A549 (cell line): ENCODE measurements around the gene PRPS1. TPM values are rescaled to one million over a fixed set of nuclear protein-coding genes. Genes with fewer than 3 reads are reported as not detected.

Experiments used
- ATAC-seq, 2 experiments: fragments of 200-7000 bp in 1 of 2; fragments of >200 bp in 1 of 2; cut with Nextera tagmentation in 1 of 2; cut with Tn5 transposase in 1 of 2; 3 replicates each; pipeline versions ENCODE4 v1.8.0 to v1.9.1; 2018 to 2020; ENCODE audit warnings: mild to moderate bottlenecking in 1 of 2, moderate library complexity in 1 of 2
- CTCF ChIA-PET: fragments of 300-600 bp; sonication (Branson Sonifier 250); formaldehyde crosslinking; extraction: SDS; loops from one replicate; lab custom pipeline; 2021; ENCODE audit warnings: antibody characterized with exemption, inconsistent platforms; lab: Yijun Ruan, JAX
- POLR2A ChIA-PET: fragments of 350-600 bp; formaldehyde crosslinking; extraction: SDS; loops from one replicate; lab custom pipeline; 2021; ENCODE audit warnings: antibody characterized with exemption, inconsistent platforms; lab: Yijun Ruan, JAX
- DNase-seq, 2 experiments: peaks; one replicate each; pipeline versions ENCODE4 v3.0.0 to v3.0.0-alpha.2; 2011 to 2016; ENCODE audit warnings: low read depth in 1 of 2, low spot score in 1 of 2
- FAIRE-seq: peaks from 2 replicates; lab custom pipeline; 2011; peaks lifted over from hg19 to GRCh38; lab: Jason Lieb, UNC
- H3K27ac ChIP-seq, 2 experiments: fragments of >200 bp; sonication (Bioruptor Twin); formaldehyde crosslinking; 3 replicates each; pipeline ENCODE4 v1.5.1; 2016 to 2017
- H3K4me1 ChIP-seq: fragments of >200 bp; sonication (Bioruptor Twin); formaldehyde crosslinking; 3 replicates; pipeline ENCODE4 v1.6.1; 2016
- H3K4me2 ChIP-seq: fragments of >200 bp; sonication (Bioruptor Twin); formaldehyde crosslinking; 3 replicates; pipeline ENCODE4 v1.6.1; 2016
- H3K4me3 ChIP-seq: fragments of >200 bp; sonication (Bioruptor Twin); formaldehyde crosslinking; 3 replicates; pipeline ENCODE4 v1.5.1; 2016
- H3K9me3 ChIP-seq: fragments of >200 bp; sonication (Bioruptor Twin); formaldehyde crosslinking; 3 replicates; pipeline ENCODE4 v1.6.1; 2016
- BHLHE40 ChIP-seq: IDR thresholded peaks from 2 replicates; pipeline ENCODE4 v1.6.1; 2012; ENCODE audit warnings: low read depth, low read length, inconsistent platforms
- CBX2 ChIP-seq: fragments of 200-600 bp; sonication (generic); IDR thresholded peaks from 2 replicates; pipeline ENCODE4 v1.6.1; 2016; ENCODE audit warnings: low read depth, mild to moderate bottlenecking, borderline replicate concordance
- CBX8 ChIP-seq: fragments of 200-600 bp; sonication (generic); IDR thresholded peaks from 2 replicates; pipeline ENCODE4 v1.6.1; 2016
- CEBPB ChIP-seq, 2 experiments: fragments of >200 bp in 1 of 2; sonication (Bioruptor Twin) in 1 of 2; formaldehyde crosslinking in 1 of 2; IDR thresholded peaks; 2 replicates each; pipeline ENCODE4 v1.6.1; 2012 to 2016
- CHD2 ChIP-seq: fragments of 150-350 bp; IDR thresholded peaks from 2 replicates; pipeline ENCODE4 v1.6.1; 2014; ENCODE audit warnings: low read length; ENCODE audit not compliant: partially characterized antibody
- FOSB ChIP-seq: fragments of 250-450 bp; sonication (Bioruptor Pico); IDR thresholded peaks from 2 replicates; pipeline ENCODE4 v1.5.0; 2020; ENCODE audit warnings: mild to moderate bottlenecking, moderate library complexity
- FOSL2 ChIP-seq, 2 experiments: fragments of 450-650 bp in 1 of 2; fragments of >200 bp in 1 of 2; sonication (Bioruptor Twin) in 1 of 2; formaldehyde crosslinking; IDR thresholded peaks; 2 replicates each; pipeline versions ENCODE4 v1.5.0 to v1.6.1; 2016 to 2020; ENCODE audit warnings: mild to moderate bottlenecking in 1 of 2, moderate library complexity in 1 of 2
- HOXA7 ChIP-seq: fragments of 250-450 bp; sonication (Bioruptor Pico); IDR thresholded peaks from 2 replicates; pipeline ENCODE4 v1.5.0; 2020; ENCODE audit warnings: mild to moderate bottlenecking, moderate library complexity
- HOXB13 ChIP-seq: fragments of 250-450 bp; sonication (Bioruptor Pico); IDR thresholded peaks from 2 replicates; pipeline ENCODE4 v1.5.0; 2020; ENCODE audit warnings: low read depth, mild to moderate bottlenecking, moderate library complexity
- HOXB5 ChIP-seq: fragments of 250-450 bp; sonication (Bioruptor Pico); IDR thresholded peaks from 2 replicates; pipeline ENCODE4 v1.5.0; 2020; ENCODE audit warnings: mild to moderate bottlenecking, moderate library complexity
- KDM1A ChIP-seq: fragments of 200-600 bp; sonication (generic); IDR thresholded peaks from 2 replicates; pipeline ENCODE4 v1.6.1; 2016; ENCODE audit warnings: low read depth, mild to moderate bottlenecking
- KDM5A ChIP-seq: fragments of 200-600 bp; sonication (generic); IDR thresholded peaks from 2 replicates; pipeline ENCODE4 v1.6.1; 2016; ENCODE audit warnings: antibody characterized with exemption, mild to moderate bottlenecking
- MAZ ChIP-seq: fragments of 150-350 bp; IDR thresholded peaks from 2 replicates; pipeline ENCODE4 v1.6.1; 2014; ENCODE audit warnings: antibody characterized with exemption, low read depth, low read length, borderline replicate concordance
- NPAS2 ChIP-seq: fragments of 250-450 bp; sonication (Bioruptor Pico); IDR thresholded peaks from 2 replicates; pipeline ENCODE4 v1.8.0; 2022; ENCODE audit warnings: mild to moderate bottlenecking, moderate library complexity, borderline replicate concordance
- NR3C1 ChIP-seq: fragments of >200 bp; sonication (Bioruptor Twin); formaldehyde crosslinking; IDR thresholded peaks from 3 replicates; pipeline ENCODE4 v1.6.1; 2017
- POLR2A ChIP-seq: IDR thresholded peaks from 2 replicates; pipeline ENCODE4 v1.6.1; 2012; ENCODE audit warnings: mild to moderate bottlenecking, low read length
- RARB ChIP-seq: fragments of 250-450 bp; sonication (Bioruptor Pico); IDR thresholded peaks from 2 replicates; pipeline ENCODE4 v1.8.0; 2021; ENCODE audit warnings: mild to moderate bottlenecking, moderate library complexity
- RCOR1 ChIP-seq: fragments of 150-350 bp; IDR thresholded peaks from 2 replicates; pipeline ENCODE4 v1.6.1; 2014; ENCODE audit warnings: antibody characterized with exemption, low read length, low read depth
- RFX5 ChIP-seq: fragments of 450-650 bp; IDR thresholded peaks from 2 replicates; pipeline ENCODE4 v1.7.1; 2014; ENCODE audit warnings: antibody characterized with exemption, mild to moderate bottlenecking, moderate library complexity
- SMC3 ChIP-seq: fragments of >200 bp; sonication (Bioruptor Twin); formaldehyde crosslinking; IDR thresholded peaks from 3 replicates; pipeline ENCODE4 v1.6.1; 2018; ENCODE audit warnings: inconsistent platforms
- SREBF2 ChIP-seq: fragments of 450-650 bp; IDR thresholded peaks from 2 replicates; pipeline ENCODE4 v1.6.1; 2014; ENCODE audit warnings: mild to moderate bottlenecking, moderate library complexity
- TFCP2L1 ChIP-seq: fragments of 250-450 bp; sonication (Bioruptor Pico); IDR thresholded peaks from 2 replicates; pipeline ENCODE4 v1.5.0; 2021; ENCODE audit warnings: mild to moderate bottlenecking
- ZC3H11A ChIP-seq: fragments of 450-650 bp; IDR thresholded peaks from 2 replicates; pipeline ENCODE4 v1.6.1; 2014; ENCODE audit warnings: antibody characterized with exemption, mild to moderate bottlenecking
- WGBS: methylation state at CpG from one replicate; pipeline ENCODE4 v1.1.6; 2017; ENCODE audit errors: missing lambda C conversion rate; 5-methylcytosine and 5-hydroxymethylcytosine counted together
- polyA plus RNA-seq, 4 experiments: library from polyadenylated mRNA; depleted of rRNA in 3 of 4; stranded (reverse); fragments of >200 nt; fragmentation: RNase III in 1 of 4; extraction: RNeasy Plus Mini Kit Qiagen cat#74134 plus additional on column Dnase treatment in 1 of 4; gene quantifications; 2 replicates in 3 of 4; 3 replicates in 1 of 4; pipeline ENCODE4 v1.2.3, GENCODE V29; 2011 to 2017
- TF ChIP-seq, protein P1 (sequence below): IDR thresholded peaks from 2 replicates; pipeline ENCODE4 v1.6.1; 2012; ENCODE audit warnings: low read depth, borderline replicate concordance
- TF ChIP-seq, protein P2 (sequence below): fragments of 250-450 bp; sonication (Bioruptor Pico); IDR thresholded peaks from 2 replicates; pipeline ENCODE4 v1.5.0; 2021; ENCODE audit warnings: mild to moderate bottlenecking, moderate library complexity, borderline replicate concordance
- TF ChIP-seq, protein P3 (sequence below): fragments of >200 bp; sonication (Bioruptor Twin); formaldehyde crosslinking; IDR thresholded peaks from 3 replicates; pipeline ENCODE4 v1.5.1; 2016
- TF ChIP-seq, protein P4 (sequence below): fragments of 450-650 bp; IDR thresholded peaks from 2 replicates; pipeline ENCODE4 v1.6.1; 2014; ENCODE audit warnings: antibody characterized with exemption

The PRPS1 gene
- polyA plus RNA-seq, 2 of the 4 experiments (the other 2 are of a cell fraction) = 121 to 140 TPM

DNA sequence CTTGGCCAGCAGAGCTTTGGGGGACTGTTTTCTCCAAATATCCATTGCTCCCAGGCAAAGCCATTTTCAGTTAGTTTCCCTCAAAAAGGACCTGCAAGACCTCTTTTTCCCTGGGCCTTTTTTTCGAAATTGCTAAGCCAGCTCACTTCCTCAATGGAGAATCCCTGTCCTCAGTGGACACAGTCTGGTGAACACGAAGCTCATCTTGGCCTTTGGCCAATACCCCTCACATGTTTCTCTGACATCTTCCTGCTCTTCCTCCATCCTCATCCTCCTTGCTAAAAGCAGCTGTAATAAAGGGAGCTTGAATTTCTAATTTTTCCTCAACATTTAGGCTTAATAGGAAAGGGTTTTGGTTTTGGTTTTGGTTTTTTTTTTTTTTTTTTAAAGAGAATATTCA, 17.6 kb upstream of the PRPS1 start:
- no peak for TF ChIP-seq RARB (CRISPR knock-in tag)
- TF ChIP-seq HOXB5 (CRISPR knock-in tag) = no peak
- no peak for TF ChIP-seq HOXB13
- no peak for TF ChIP-seq CEBPB (IDR thresholded peaks at IDR 0.05)
- no peak for TF ChIP-seq RFX5
- TF ChIP-seq SREBF2 = no peak
- TF ChIP-seq, protein P1, sequence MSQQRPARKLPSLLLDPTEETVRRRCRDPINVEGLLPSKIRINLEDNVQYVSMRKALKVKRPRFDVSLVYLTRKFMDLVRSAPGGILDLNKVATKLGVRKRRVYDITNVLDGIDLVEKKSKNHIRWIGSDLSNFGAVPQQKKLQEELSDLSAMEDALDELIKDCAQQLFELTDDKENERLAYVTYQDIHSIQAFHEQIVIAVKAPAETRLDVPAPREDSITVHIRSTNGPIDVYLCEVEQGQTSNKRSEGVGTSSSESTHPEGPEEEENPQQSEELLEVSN = no peak
- no peak for TF ChIP-seq FOSL2 (IDR thresholded peaks at IDR 0.05)
- TF ChIP-seq FOSL2 (CRISPR knock-in tag; IDR thresholded peaks at IDR 0.05) = no peak
- no peak for TF ChIP-seq CBX8
- no peak for TF ChIP-seq RCOR1
- no peak for TF ChIP-seq TFCP2L1 (CRISPR knock-in tag)
- Histone ChIP-seq H3K4me2 (no peak overlapping the region), H3K4me1 (no peaks in the 10 kb centered on the region), H3K9me3 (no peaks in the 10 kb centered on the region), H3K27ac (no peak overlapping the region), H3K4me3 (no peak overlapping the region)
- 44% methylated on average over 2 of the region's 2 CpGs for WGBS
- ChIA-PET POLR2A (interaction anchor here (0.7 kb wide), 1 partner anchor 480 kb away, joined by 5 read pairs; no protein-coding TSS in a partner anchor), CTCF (interaction anchor here (0.6 to 0.8 kb wide), 2 partner anchors 50 to 697 kb away, joined by 4 to 5 read pairs; no protein-coding TSS in a partner anchor)
- DNase-seq (no peak), FAIRE-seq (no peak), ATAC-seq (no peak)

DNA sequence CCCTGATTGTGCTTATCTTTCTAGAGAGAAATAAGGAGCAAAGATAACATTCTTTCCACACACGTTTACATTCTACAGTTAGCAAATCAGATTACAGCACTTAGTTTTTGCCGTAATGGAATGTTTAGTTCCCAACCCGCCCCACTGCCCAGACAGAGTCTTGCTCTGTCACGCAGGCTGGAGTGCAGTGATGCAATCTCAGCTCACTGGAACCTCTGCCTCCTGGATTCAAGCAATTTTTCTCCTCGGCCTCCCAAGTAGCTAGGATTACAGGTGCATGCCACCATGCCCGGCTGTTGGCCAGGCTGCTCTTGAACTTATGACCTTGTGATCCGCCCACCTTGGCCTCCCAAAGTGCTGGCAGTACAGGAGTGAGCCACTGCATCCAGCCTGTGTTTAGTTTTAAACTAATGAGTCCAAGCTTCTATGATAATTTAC, 8.4 kb upstream of the PRPS1 start:
- no peak overlapping the region for H3K4me2 ChIP-seq
- CTCF ChIA-PET = no interaction called here
- no peak overlapping the region for H3K4me3 ChIP-seq
- no peaks in the 10 kb centered on the region for H3K4me1 ChIP-seq
- no peak for TF ChIP-seq NPAS2 (CRISPR knock-in tag)
- TF ChIP-seq POLR2A = no peak
- TF ChIP-seq MAZ = no peak
- no peak for TF ChIP-seq RCOR1
- TF ChIP-seq NR3C1 = no peak
- no peak for TF ChIP-seq FOSB (CRISPR knock-in tag)
- no peak for TF ChIP-seq ZC3H11A
- TF ChIP-seq CBX2 = no peak
- TF ChIP-seq FOSL2 (IDR thresholded peaks at IDR 0.05) = no peak
- no peak for TF ChIP-seq FOSL2 (CRISPR knock-in tag; IDR thresholded peaks at IDR 0.05)
- no peak for TF ChIP-seq CHD2
- no peak for TF ChIP-seq RFX5
- TF ChIP-seq HOXA7 (CRISPR knock-in tag) = no peak
- no peak for TF ChIP-seq CBX8
- TF ChIP-seq KDM1A = no peak
- TF ChIP-seq, protein P2, sequence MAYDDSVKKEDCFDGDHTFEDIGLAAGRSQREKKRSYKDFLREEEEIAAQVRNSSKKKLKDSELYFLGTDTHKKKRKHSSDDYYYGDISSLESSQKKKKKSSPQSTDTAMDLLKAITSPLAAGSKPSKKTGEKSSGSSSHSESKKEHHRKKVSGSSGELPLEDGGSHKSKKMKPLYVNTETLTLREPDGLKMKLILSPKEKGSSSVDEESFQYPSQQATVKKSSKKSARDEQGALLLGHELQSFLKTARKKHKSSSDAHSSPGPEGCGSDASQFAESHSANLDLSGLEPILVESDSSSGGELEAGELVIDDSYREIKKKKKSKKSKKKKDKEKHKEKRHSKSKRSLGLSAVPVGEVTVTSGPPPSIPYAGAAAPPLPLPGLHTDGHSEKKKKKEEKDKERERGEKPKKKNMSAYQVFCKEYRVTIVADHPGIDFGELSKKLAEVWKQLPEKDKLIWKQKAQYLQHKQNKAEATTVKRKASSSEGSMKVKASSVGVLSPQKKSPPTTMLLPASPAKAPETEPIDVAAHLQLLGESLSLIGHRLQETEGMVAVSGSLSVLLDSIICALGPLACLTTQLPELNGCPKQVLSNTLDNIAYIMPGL (CRISPR knock-in tag) = no peak
- TF ChIP-seq SREBF2 = no peak
- TF ChIP-seq, all 56 proteins: peak for 0
- Histone ChIP-seq H3K9me3 (no peaks in the 10 kb centered on the region), H3K27ac (no peak overlapping the region)
- POLR2A ChIA-PET = no interaction called here
- FAIRE-seq = no peak
- DNase-seq = no peak
- ATAC-seq = no peak
- WGBS = 66% methylated on average over 7 of the region's 7 CpGs

DNA sequence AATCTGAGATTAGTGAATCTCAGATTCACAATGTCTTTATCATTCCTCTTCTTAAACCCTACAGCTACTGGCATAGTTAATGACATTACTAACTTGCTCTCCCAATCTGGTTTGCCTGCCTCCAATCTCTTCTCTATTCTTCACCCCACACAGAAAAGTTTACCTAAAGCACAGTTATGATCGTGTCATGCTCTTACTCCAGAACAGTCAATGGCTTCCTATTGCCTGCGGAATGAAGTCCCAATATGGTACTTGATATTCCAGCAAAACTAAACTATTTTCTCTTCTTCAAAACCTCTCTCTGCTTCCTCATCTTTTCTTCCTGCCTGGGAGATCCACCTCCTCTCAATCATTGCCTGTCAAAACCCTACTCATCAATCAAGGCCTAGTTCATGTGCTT, 3.4 kb upstream of the PRPS1 start:
- POLR2A ChIA-PET = no interaction called here
- 95% methylated on average over 2 of the region's 2 CpGs for WGBS
- no peak overlapping the region for H3K4me3 ChIP-seq

More for the DNA sequence above, 3.4 kb upstream of the PRPS1 start:
- no peak for DNase-seq
- Histone ChIP-seq H3K27ac (no peak overlapping the region), H3K4me2 (no peak overlapping the region)
- ATAC-seq = no peak
- TF ChIP-seq, protein P3, sequence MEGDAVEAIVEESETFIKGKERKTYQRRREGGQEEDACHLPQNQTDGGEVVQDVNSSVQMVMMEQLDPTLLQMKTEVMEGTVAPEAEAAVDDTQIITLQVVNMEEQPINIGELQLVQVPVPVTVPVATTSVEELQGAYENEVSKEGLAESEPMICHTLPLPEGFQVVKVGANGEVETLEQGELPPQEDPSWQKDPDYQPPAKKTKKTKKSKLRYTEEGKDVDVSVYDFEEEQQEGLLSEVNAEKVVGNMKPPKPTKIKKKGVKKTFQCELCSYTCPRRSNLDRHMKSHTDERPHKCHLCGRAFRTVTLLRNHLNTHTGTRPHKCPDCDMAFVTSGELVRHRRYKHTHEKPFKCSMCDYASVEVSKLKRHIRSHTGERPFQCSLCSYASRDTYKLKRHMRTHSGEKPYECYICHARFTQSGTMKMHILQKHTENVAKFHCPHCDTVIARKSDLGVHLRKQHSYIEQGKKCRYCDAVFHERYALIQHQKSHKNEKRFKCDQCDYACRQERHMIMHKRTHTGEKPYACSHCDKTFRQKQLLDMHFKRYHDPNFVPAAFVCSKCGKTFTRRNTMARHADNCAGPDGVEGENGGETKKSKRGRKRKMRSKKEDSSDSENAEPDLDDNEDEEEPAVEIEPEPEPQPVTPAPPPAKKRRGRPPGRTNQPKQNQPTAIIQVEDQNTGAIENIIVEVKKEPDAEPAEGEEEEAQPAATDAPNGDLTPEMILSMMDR = no peak
- TF ChIP-seq SREBF2 (no peak), SMC3 (no peak), KDM5A (no peak), HOXB5 (CRISPR knock-in tag) (no peak), BHLHE40 (no peak)
- TF ChIP-seq, protein P4, sequence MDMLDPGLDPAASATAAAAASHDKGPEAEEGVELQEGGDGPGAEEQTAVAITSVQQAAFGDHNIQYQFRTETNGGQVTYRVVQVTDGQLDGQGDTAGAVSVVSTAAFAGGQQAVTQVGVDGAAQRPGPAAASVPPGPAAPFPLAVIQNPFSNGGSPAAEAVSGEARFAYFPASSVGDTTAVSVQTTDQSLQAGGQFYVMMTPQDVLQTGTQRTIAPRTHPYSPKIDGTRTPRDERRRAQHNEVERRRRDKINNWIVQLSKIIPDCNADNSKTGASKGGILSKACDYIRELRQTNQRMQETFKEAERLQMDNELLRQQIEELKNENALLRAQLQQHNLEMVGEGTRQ = no peak
- TF ChIP-seq, all 56 proteins: peak for 0
- H3K4me1 ChIP-seq = peaks cover 15% of the 10 kb centered on the region
- no peak for FAIRE-seq
- no peaks in the 10 kb centered on the region for H3K9me3 ChIP-seq
- CTCF ChIA-PET = no interaction called here
